ENCODE results near the gene ARHGEF28.

- TF ChIP-seq EZH2 (IDR thresholded peaks at IDR 0.05) (no peak), CTCF (IDR thresholded peaks at IDR 0.05) (no peak), EZH2phosphoT487 (IDR thresholded peaks at IDR 0.05) (no peak)
Observed at GRCh38 chr5:73981704-73982103, 355.7 kb downstream of the ARHGEF28 start.
